ENCODE measurements around the gene MED14.
"Not testable (repeated sequence)": the region's sequence is repeated elsewhere in the genome, so short reads cannot be mapped to it uniquely, and the experiment has no call there.

- TF ChIP-seq ARNTL (CRISPR knock-in tag; IDR thresholded peaks at IDR 0.05; ENCODE audit: borderline replicate concordance, low read depth); CREB5 (CRISPR knock-in tag; IDR thresholded peaks at IDR 0.05; ENCODE audit: low read depth); PATZ1 (CRISPR knock-in tag; IDR thresholded peaks at IDR 0.05; ENCODE audit: borderline replicate concordance); ZFP3 (CRISPR knock-in tag; IDR thresholded peaks at IDR 0.05); TCF4 (CRISPR knock-in tag; IDR thresholded peaks at IDR 0.05; ENCODE audit: borderline replicate concordance): not testable (repeated sequence)
Measured at GRCh38 chrX:40732499-40732898, 2.8 kb downstream of the MED14 start.
